Hematopoietic multipotent progenitor cell treated with erythropoietin and hydrocortisone succinate and interleukin-3 and kit ligand, for 17 days (in vitro differentiated cells): Measurements from ENCODE around the gene SLC12A4.
"Not testable (repeated sequence)": the region's sequence is repeated elsewhere in the genome, so short reads cannot be mapped to it uniquely, and the experiment has no call there.

Experiments
- DNase-seq: peaks from one replicate; pipeline ENCODE4 v3.0.0-alpha.2; 2015; ENCODE audit warnings: low spot score

The SLC12A4 gene

GRCh38 chr16:67968400-67969253 is at the start of gene SLC12A4:
SLC12A4 (minus strand) TSS chr16:67968637; CDS start chr16:67968553, 84 bp downstream.
- DNase-seq = peak; percentile 67

DNA sequence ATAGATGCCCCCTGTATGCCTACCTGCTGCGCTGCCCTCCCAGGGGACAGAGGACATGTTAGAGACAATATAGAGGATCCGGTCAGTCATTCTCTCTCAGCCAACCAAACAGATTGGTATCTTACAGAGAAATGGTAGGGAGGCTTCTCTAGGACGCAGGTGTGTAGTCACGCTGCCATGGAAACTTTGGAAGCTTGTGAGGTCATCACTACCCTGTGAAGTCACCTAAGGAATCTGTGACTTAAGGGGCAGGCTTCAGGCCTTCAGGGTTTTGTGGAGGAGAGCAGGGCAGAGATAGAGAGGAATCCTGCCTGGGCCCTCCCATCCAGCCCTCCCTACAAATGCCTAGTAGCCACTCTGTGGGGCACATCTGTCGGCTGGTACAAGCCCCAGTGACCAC is 47.2 kb upstream of the SLC12A4 start, which contains the start of gene DPEP2NB:
Gene DPEP2NB (minus strand): TSS at position 231 of the 400 bp plus-strand sequence. CDS start 141 bp downstream, at position 90.
- no peak for DNase-seq

DNA sequence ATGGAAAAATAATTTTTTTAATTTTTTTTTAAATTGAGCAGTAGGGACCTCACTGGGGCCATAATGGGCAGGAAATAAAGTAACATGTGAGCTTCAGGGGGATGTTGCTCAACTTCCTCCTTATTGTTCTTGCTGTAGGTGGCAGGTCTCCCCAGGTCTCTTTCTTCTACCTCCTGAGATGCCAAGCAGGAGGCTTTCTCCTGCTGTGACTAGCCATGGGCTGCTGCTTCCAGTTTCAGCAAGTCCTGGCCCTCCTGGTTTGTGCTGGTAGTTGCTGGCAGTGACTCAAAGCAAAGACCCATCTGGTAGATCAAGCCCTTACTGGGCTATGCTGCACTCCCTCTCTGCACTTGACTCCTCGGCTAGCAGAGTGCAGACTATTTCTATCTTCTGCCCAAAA is 45.0 kb upstream of the SLC12A4 start:
- no peak for DNase-seq

- DNase-seq = not testable (repeated sequence)
These were observed 41.4 kb upstream of the SLC12A4 start for GRCh38 chr16:68009872-68010271.

- DNase-seq = no peak
These were observed 40.8 kb upstream of the SLC12A4 start for GRCh38 chr16:68009157-68009735.

- no peak for DNase-seq
These were observed 37.4 kb upstream of the SLC12A4 start for GRCh38 chr16:68005786-68006286.

DNA sequence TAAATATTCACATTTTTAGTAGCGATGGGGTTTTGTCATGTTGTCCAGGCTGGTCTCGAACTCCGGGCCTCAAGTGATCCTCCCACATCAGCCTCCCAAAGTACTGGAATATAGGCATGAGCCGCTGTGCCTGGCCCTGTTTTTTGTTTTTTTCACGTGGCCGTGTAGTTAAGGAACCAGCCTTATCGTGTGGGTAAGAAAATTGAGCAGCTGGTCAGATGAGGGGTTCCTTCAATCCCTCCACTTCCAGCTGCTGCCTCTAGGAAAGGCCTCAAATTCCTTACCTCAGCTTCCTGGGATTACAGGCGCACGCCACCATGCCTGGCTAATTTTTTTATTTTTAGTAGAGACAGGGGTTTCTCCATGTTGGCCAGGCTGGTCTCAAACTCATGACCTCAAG is 36.8 kb upstream of the SLC12A4 start:
- DNase-seq = no peak

GRCh38 chr16:68003031-68003430 is 34.6 kb upstream of the SLC12A4 start:
- DNase-seq = no peak

DNA sequence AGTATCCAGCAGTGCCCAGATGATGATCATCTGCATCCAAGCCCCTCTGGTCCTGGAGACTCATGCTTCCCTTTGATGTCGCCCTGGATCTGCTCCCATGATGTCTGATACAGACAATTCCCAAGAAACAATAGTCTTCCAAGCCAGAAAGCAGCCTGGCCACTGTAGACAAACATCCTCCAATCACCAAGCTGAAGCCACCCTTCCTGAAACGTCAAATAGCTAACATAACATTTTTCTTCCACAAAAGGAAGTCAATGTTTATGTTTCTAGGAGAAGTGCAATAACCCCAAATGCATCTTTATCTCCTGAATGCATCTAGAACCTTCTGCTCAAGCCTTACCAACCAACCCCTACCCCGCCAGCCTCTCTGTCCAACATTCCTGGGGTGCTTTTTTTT is 32.0 kb upstream of the SLC12A4 start:
- DNase-seq = no peak

- DNase-seq = no peak
These were observed 31.5 kb upstream of the SLC12A4 start for GRCh38 chr16:67999985-68000384.

DNA sequence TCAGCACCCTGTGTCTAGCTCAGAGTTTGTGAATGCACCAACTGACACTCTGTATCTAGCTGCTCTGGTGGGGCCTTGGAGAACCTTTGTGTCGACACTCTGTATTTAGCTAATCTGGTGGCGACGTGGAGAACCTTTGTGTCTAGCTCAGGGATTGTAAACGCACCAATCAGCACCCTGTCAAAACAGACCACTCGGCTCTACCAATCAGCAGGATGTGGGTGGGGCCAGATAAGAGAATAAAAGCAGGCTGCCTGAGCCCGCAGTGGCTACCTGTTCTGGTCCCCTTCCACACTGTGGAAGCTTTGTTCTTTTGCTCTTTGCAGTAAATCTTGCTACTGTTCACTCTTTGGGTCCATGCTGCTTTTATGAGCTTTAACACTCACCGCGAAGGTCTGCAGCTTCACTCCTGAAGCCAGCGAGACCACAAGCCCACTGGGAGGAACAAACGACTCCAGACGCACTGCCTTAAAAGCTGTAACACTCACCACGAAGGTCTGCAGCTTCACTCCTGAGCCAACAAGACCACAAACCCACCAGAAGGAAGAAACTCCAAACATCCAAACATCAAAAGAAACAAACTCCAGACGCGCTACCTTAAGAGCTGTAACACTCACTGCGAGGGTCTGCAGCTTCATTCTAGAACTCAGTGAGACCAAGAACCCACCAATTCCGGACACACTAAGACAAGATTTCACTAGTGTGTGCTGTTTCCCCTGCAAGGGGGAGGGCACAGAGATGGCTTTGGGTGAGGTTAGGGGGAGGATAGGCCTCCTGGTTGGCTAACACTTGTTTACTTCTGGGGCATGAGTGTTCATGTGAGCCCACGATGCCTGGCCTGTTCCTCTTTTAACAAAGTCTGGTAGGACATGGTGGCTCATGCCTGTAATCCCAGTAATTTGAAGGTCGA is 30.6 kb upstream of the SLC12A4 start, which contains the start of gene DPEP2:
Gene DPEP2 (minus strand): TSS at position 706 of the 910 bp plus-strand sequence. CDS start 6,272 bp downstream, outside the sequence.
- not testable (repeated sequence) for DNase-seq

GRCh38 chr16:67998231-67998778 is 29.9 kb upstream of the SLC12A4 start:
- DNase-seq = not testable (repeated sequence)

DNA sequence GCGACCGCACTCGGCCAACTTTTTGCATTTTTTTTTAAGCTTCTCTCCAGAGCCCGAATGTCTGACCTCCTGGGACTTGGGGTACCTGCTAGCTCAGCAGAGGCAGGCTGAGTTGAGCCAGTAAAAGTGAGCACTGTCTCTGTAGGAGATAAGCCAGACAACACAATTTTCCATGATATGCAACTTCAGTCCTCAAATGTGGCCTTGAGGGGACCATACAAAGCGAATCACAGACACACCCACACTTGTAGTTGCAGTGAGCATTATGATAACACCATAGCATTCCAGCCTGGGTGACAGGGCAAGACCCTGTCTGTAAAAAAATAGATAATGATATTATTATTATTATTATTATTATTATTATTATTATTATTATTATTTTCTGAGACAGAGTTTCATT is 28.2 kb upstream of the SLC12A4 start:
- DNase-seq = no peak

- no peak for DNase-seq
These were observed 27.0 kb upstream of the SLC12A4 start for GRCh38 chr16:67995423-67995822.

- not testable (repeated sequence) for DNase-seq
These were observed 25.6 kb upstream of the SLC12A4 start for GRCh38 chr16:67994040-67994408.

- peak; percentile 86 for DNase-seq
These were observed 25.0 kb upstream of the SLC12A4 start for GRCh38 chr16:67993207-67994039.

GRCh38 chr16:67992661-67993206 is 24.3 kb upstream of the SLC12A4 start:
- no peak for DNase-seq

DNA sequence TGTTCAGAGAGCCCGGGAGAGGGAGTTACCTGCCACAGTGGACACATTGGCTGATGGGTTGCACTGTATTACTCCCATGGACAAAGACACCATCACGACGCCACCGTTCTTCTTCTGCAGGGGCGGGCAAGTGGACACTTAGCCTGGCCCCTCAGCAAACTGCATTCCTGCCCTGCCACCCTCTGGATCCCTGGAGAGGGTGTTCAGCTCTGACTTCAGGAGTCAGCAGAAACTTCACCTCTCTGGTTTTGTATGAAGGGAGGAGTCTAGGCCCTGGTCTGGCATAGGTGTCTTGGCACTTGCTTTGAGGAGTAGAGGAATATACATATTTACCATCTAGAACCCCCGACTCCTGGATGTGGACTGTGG is 21.6 kb upstream of the SLC12A4 start:
- no peak for DNase-seq

DNA sequence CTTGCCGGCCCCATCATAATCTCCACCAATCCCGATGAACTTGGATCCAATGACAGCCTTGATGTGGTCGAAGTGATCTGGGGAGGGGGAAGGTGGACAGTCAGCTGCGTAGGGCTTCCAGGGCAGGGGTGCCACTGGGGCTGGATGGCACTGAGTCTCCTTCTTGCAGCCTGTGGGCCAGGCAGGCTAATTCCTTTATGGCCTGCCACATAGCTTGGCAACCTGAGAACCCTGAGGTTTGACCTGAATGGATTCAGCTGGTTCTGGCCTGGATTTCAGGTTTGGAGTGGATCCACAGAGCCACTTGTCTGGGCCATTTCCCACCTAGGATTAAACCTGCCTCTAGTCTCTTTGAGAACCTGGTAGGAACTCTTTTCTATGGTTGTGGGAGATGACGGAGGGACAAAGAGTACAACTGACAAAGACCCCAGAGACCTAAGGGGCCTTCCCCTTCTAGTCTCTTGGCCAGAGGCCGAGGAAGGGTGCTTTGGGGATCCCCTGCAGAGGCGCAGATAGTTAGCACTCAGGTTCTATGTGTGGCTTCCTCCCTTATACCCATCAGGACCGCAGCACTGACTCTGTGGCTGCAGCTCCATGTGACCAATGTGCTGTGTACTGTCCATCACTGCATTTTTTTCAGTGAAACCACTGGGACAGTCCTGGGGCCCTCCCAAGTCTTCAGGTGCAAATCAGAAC is 21.0 kb upstream of the SLC12A4 start:
- DNase-seq = no peak

DNA sequence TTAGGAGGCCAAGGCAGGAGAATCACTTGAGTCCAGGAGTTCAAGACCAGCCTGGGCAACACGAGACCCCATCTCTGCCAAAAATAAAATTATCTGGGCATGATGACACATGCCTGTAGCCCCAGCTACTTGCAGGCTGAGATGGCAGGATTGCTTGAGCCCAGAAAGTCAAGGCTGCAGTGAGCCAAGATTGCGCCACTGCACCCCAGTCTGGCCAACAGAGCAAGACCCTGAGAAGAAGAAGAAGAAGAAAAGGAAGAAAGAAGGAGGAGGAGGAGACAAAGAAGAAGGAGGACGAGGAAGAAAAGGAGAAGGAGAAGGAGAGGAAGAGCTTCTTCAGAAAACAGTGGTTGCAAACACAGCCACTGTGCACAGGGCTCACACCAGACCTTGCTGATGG is 20.2 kb upstream of the SLC12A4 start:
- DNase-seq = no peak
